Neural cell (in vitro differentiated cells): ENCODE measurements around the gene PTRH1.

Experiments used
- CTCF ChIP-seq: fragments of 450-650 bp; IDR thresholded peaks from 2 replicates; pipeline ENCODE4 v1.5.1; 2014; ENCODE audit warnings: antibody characterized with exemption, mild to moderate bottlenecking, moderate library complexity; ENCODE audit not compliant: poor library complexity, severe bottlenecking
- EP300 ChIP-seq: fragments of 450-650 bp; conservative IDR thresholded peaks from 2 replicates; pipeline ENCODE4 v1.6.1; 2014; ENCODE audit warnings: antibody characterized with exemption, mild to moderate bottlenecking, moderate library complexity; ENCODE audit not compliant: poor library complexity, severe bottlenecking
- EZH2 ChIP-seq: fragments of 200-600, 300-800 bp; shearing (Covaris generic), sonication (generic); IDR thresholded peaks from 2 replicates; pipeline ENCODE4 v1.6.1; 2014; ENCODE audit warnings: antibody characterized with exemption, low read length, borderline replicate concordance, mild to moderate bottlenecking; ENCODE audit not compliant: insufficient read depth, poor library complexity, severe bottlenecking
- MXI1 ChIP-seq: fragments of 450-650 bp; conservative IDR thresholded peaks from 2 replicates; pipeline ENCODE4 v1.6.1; 2014; ENCODE audit warnings: antibody characterized with exemption, mild to moderate bottlenecking; ENCODE audit not compliant: poor library complexity, severe bottlenecking
- POLR2AphosphoS5 ChIP-seq: IDR thresholded peaks from 2 replicates; pipeline ENCODE4 v1.6.1; 2012
- RAD21 ChIP-seq: fragments of 450-650 bp; conservative IDR thresholded peaks from 2 replicates; pipeline ENCODE4 v1.6.1; 2014; ENCODE audit warnings: antibody characterized with exemption, mild to moderate bottlenecking, moderate library complexity
- SMC3 ChIP-seq: fragments of 450-650 bp; conservative IDR thresholded peaks from 2 replicates; pipeline ENCODE4 v1.6.1; 2014; ENCODE audit warnings: antibody characterized with exemption, mild to moderate bottlenecking, moderate library complexity; ENCODE audit not compliant: poor library complexity
- TF ChIP-seq, protein P1 (sequence below): IDR thresholded peaks from 2 replicates; pipeline ENCODE4 v1.6.1; 2012; ENCODE audit warnings: borderline replicate concordance

DNA sequence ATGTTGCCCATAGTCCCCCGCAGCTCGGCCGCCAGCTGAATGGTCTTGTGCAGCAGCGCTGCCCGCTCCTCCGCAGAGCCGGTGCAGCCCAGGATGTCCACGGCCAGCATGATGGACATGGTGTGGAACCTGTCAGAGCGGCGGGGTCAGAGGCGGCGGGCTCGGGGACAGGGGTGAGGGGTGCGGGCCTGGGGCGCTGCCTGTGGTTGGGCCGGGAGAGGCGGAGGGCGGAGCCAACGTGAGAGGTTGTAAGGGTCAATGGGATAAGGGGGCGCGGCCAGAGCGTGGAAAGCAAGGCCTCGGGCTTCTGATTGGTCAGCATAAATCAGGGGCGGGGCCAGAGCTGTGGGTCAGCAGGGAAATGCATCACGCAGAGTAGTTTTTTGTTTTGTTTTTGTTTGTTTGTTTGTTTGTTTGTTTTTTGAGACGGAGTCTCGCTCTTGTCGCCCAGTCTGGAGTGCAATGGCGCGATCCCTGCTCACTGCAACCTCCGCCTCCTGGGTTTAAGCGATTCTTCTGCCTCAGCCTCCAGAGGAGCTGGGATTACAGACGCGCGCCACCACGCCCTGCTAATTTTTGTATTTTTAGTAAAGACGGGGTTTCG is 26.5 kb upstream of the PTRH1 start:
- TF ChIP-seq CTCF = no peak
- TF ChIP-seq SMC3 = no peak
- TF ChIP-seq POLR2AphosphoS5 = no peak
- no peak for TF ChIP-seq EZH2
- no peak for TF ChIP-seq EP300
- TF ChIP-seq, protein P1, sequence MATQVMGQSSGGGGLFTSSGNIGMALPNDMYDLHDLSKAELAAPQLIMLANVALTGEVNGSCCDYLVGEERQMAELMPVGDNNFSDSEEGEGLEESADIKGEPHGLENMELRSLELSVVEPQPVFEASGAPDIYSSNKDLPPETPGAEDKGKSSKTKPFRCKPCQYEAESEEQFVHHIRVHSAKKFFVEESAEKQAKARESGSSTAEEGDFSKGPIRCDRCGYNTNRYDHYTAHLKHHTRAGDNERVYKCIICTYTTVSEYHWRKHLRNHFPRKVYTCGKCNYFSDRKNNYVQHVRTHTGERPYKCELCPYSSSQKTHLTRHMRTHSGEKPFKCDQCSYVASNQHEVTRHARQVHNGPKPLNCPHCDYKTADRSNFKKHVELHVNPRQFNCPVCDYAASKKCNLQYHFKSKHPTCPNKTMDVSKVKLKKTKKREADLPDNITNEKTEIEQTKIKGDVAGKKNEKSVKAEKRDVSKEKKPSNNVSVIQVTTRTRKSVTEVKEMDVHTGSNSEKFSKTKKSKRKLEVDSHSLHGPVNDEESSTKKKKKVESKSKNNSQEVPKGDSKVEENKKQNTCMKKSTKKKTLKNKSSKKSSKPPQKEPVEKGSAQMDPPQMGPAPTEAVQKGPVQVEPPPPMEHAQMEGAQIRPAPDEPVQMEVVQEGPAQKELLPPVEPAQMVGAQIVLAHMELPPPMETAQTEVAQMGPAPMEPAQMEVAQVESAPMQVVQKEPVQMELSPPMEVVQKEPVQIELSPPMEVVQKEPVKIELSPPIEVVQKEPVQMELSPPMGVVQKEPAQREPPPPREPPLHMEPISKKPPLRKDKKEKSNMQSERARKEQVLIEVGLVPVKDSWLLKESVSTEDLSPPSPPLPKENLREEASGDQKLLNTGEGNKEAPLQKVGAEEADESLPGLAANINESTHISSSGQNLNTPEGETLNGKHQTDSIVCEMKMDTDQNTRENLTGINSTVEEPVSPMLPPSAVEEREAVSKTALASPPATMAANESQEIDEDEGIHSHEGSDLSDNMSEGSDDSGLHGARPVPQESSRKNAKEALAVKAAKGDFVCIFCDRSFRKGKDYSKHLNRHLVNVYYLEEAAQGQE = no peak
- TF ChIP-seq MXI1 = no peak
- TF ChIP-seq RAD21 = no peak
